Endothelial cell of umbilical vein (primary cell): ENCODE measurements around the gene BTAF1.

Source experiments
- CTCF ChIP-seq, 2 donors: IDR thresholded peaks; 1 replicate in 1 of 2; 2 replicates in 1 of 2; pipeline ENCODE4 v1.5.1; 2011; ENCODE audit warnings: low read length in 2 of 2, mild to moderate bottlenecking in 2 of 2, moderate library complexity in 2 of 2, control low read depth in 1 of 2, inconsistent platforms in 1 of 2, low read depth in 1 of 2; ENCODE audit not compliant: insufficient read depth in 1 of 2; ENCODE audit errors: extremely low read depth in 1 of 2
- EZH2 ChIP-seq: IDR thresholded peaks from 2 replicates; pipeline ENCODE4 v1.6.1; 2012; ENCODE audit warnings: borderline replicate concordance, low read depth, mild to moderate bottlenecking, moderate library complexity, low read length, inconsistent platforms; ENCODE audit not compliant: severe bottlenecking
- TF ChIP-seq, protein P1 (sequence below): IDR thresholded peaks from 2 replicates; pipeline ENCODE4 v1.6.1; 2011; ENCODE audit not compliant: insufficient read depth, insufficient read length

DNA sequence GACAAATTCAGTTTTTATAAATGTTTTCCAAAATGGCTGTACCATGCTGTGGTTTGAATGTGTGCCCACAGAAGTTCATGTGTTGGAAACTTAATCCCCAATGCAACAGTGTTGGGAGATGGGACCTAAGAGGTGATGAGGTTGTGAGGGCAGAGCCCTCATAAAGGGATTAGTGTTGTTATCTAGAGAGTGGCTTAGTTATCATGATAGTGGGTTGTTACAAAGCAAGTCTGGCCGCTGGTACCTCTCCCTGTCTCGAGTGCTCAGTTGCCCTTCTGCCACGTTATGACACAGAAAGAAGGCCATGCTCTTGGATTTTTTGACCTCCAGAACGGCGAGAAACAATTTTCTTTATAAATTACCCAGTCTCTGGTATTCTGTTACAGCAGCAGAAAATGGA lies 119.0 kb downstream of the BTAF1 start:
- TF ChIP-seq EZH2, result no peak
- TF ChIP-seq, protein P1, sequence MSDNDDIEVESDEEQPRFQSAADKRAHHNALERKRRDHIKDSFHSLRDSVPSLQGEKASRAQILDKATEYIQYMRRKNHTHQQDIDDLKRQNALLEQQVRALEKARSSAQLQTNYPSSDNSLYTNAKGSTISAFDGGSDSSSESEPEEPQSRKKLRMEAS, result no peak
- no peak for TF ChIP-seq CTCF (IDR thresholded peaks at IDR 0.05; ENCODE audit: extremely low read depth in 1 of 2, insufficient read depth in 1 of 2, low read depth in 1 of 2, low read length in 2 of 2)
